Stomach smooth muscle (tissue), 2 donors: ENCODE measurements around the gene CCHCR1.
"Not testable (repeated sequence)": the region's sequence is repeated elsewhere in the genome, so short reads cannot be mapped to it uniquely, and the experiment has no call there.

ENCODE experiments used
- H3K27ac ChIP-seq: one replicate; pipeline ENCODE4 v1.7.0; 2013; ENCODE audit warnings: mild to moderate bottlenecking, low read length, inconsistent platforms
- H3K27me3 ChIP-seq, 2 donors: one replicate each; pipeline ENCODE4 v1.7.0; 2013; ENCODE audit warnings: low read length in 2 of 2; ENCODE audit not compliant: insufficient read depth in 2 of 2, control insufficient read depth in 1 of 2
- H3K36me3 ChIP-seq, 2 donors: one replicate each; pipeline ENCODE4 v1.7.0; 2013; ENCODE audit warnings: low read length in 2 of 2; ENCODE audit not compliant: control insufficient read depth in 2 of 2, insufficient read depth in 2 of 2
- H3K4me1 ChIP-seq: one replicate; pipeline ENCODE4 v1.7.0; 2013; ENCODE audit warnings: low read length; ENCODE audit not compliant: control insufficient read depth, insufficient read depth
- H3K4me3 ChIP-seq, 2 donors: one replicate each; pipeline ENCODE4 v1.7.0; 2013; ENCODE audit warnings: low read length in 2 of 2
- H3K9ac ChIP-seq, 2 donors: one replicate each; pipeline ENCODE4 v1.7.0; 2013; ENCODE audit warnings: low read length in 2 of 2, mild to moderate bottlenecking in 1 of 2
- H3K9me3 ChIP-seq, 2 donors: one replicate each; pipeline ENCODE4 v1.7.0; 2013; ENCODE audit warnings: low read length in 2 of 2; ENCODE audit not compliant: control insufficient read depth in 2 of 2
- donor health status: healthy.
- donor health status: Pancreatic carcinoma.

Gene CCHCR1

DNA sequence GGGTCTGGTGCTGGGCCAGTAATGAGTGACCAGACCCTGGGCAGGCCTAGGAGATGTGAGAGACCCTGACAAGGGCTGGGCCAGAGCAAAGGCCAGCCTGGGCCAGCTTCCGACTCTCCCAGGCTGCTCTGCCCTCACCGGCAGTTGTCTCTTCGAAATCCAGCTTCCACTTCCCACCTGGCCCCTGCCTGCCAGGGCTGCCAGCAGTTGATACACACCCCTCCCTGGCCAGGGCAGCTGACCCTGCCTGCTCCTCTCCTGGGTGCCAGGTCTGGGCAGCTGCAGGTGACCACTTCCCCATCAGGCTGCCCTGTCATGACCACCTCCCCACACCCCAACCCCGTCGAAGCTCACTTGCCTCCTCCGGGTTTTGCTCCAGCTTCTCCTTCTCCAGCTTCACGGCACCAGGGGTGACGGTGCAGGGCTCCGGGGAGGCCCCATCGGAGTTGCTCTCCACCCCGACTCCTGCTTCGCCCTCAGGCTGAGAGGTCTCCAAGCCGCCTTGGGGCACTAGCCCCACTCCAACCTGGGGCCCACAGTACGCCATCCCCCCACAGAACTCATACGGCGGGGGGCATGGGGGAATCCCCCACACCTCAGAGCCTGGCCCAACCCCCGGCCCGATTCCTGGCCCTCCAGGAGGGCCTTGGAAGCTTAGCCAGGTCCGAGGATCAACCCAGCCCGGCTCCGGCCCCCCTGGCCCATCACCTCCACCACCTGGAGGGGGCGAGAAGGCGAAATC, 12.4 kb upstream of the CCHCR1 start:
- not testable (repeated sequence) for H3K36me3 ChIP-seq, H3K27ac ChIP-seq, H3K27me3 ChIP-seq, H3K4me1 ChIP-seq, H3K9me3 ChIP-seq, H3K4me3 ChIP-seq, H3K9ac ChIP-seq

DNA sequence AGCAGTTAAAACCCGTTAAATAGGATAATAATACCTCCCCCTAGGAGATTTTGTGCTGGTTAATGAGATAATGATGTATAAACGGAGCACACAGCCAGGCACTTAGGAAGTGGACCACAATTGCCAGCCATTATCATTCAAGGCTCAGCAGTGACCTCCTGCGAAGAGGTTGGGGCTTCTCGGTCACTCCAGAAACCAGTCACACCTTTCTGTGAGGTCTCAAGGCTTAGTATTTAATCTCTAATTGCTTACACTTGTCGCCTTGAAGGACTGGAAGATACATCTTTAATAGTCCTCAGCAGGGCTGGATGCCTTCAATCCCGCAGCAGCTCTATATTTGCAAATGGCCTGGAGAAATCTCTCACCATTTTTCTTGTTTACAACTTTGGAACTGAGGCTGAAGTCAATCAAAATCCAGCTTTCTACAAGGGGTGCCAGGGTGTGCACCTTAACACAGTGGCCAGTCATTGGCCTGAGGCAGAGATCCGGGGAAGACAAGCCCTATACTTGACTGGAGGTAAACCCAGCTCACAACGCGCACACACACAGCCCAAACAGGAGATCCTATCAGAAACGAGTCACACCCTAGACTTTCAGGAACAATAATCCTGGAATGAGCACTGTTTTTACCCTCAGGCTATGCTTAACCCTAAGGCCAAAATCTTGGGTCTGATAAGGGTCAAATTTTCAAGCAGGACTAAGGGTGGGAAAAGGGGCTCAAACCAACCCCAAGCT, 11.7 kb upstream of the CCHCR1 start:
- Histone ChIP-seq H3K9ac (no peak overlapping the region), H3K36me3 (no peaks in the 10 kb centered on the region), H3K4me1 (no peaks in the 10 kb centered on the region), H3K4me3 (no peak overlapping the region), H3K27me3 (no peaks in the 10 kb centered on the region), H3K9me3 (no peaks in the 10 kb centered on the region), H3K27ac (no peak overlapping the region)

DNA sequence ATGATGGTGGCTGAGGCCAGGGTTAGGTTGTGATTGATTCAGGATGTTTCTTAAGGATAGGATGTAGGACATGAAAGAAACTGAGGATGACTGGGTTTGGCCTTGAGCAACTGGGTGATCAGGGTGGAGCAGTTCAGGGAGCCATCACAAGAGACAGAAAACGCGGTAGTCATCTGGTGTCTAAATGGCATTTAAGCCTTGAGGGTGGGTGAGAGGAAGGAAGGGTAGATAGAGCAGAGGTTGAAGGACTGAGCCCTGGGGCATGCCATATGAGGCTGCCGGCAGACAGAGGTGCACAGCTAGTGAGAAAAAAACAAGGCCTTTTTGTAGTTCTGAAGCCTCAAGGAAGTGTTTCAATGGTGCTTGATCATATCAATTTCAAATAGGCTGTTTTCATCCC, 11.0 kb upstream of the CCHCR1 start:
- no peaks in the 10 kb centered on the region for H3K9me3 ChIP-seq
- H3K36me3 ChIP-seq: no peaks in the 10 kb centered on the region
- no peak overlapping the region for H3K9ac ChIP-seq
- no peak overlapping the region for H3K4me3 ChIP-seq
- H3K4me1 ChIP-seq: no peaks in the 10 kb centered on the region
- H3K27ac ChIP-seq: no peak overlapping the region
- no peaks in the 10 kb centered on the region for H3K27me3 ChIP-seq

DNA sequence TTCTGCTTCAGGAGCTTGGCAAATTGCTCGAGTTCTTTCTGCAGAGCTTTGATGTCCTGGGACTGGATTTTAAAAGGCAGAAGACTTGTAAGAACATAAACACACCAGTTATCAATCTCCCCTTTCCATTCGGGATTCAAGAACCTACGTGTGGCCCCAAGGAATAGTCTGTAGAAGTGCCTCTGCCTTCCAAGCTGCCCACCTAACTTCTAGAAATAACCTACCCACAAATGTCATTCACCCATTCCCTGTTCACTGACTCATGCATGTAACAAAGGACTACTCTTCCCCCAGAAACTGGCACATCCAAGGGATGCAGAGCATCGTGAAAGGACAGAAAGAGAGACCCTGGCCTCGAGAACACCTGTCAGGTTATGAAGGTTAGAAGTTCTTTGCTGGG, 8.4 kb upstream of the CCHCR1 start:
- H3K27me3 ChIP-seq: no peaks in the 10 kb centered on the region
- no peaks in the 10 kb centered on the region for H3K4me1 ChIP-seq
- H3K9ac ChIP-seq: no peak overlapping the region
- H3K9me3 ChIP-seq: no peaks in the 10 kb centered on the region
- H3K27ac ChIP-seq: no peak overlapping the region
- H3K36me3 ChIP-seq: peaks cover 0 to 3% of the 10 kb centered on the region in 2 donors
- H3K4me3 ChIP-seq: no peak overlapping the region

DNA sequence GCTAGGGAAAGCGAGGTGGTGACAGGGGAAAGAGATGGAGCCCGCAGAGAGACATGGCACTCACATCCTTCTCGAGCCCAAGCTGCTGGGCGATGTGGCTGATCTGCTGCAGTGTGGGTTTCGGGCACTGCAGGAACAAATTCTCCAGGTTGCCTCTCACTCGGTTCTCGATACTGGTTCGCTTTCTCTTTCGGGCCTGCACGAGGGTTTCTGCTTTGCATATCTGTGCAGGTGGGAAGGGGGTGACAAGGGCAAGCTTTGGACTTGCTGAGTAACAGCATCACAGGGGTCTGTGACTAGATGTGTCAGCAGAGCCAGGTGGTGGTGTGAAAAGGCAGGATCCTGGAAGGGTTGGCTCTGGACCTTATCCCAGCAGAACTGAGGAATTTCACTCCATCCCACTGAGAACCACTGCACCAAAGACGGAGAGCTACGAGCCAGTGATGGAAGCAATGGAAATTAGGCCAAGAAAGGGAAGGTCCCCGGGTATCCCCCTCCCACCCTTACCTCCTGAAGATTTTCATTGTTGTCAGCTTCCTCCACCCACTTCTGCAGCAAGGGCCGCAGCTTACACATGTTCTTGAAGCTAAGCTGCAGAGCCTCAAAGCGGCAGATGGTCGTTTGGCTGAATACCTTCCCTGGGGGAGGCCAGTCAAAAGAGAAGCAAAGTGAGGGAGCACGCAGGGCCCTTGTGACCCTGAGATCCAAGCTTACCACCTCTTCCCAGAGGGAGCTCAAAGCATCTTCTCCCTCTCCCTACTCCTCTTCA, 7.6 kb upstream of the CCHCR1 start:
- H3K9ac ChIP-seq, H3K27ac ChIP-seq, H3K9me3 ChIP-seq, H3K4me1 ChIP-seq, H3K4me3 ChIP-seq, H3K27me3 ChIP-seq, H3K36me3 ChIP-seq: not testable (repeated sequence)

DNA sequence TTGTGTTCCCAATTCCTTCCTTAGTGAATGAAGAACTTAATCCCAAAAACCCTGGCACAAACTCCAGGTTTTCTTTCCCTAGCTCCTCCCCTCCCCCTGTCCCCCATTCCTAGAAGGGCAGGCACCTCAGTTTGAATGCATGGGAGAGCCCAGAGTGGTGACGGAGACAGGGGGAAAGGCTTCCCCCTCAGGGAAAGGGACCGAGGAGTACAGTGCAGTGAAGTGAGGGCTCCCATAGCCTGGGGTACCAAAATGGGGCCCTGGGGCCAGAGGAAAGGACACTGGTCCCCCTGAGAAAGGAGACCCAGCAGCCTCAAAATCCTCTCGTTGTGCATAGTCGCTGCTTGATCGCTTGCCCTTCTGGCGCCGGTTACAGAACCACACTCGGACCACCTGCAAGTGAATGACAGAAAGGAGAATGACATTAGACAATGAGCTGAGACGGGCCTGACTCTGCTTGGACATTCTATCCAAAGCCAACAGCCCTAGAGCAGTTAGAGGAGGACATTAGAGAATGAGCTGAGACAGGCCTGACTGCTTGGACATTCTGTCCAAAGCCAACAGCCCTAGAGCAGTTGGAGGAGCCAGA, 7.0 kb upstream of the CCHCR1 start:
- H3K36me3 ChIP-seq, H3K4me1 ChIP-seq, H3K9me3 ChIP-seq, H3K4me3 ChIP-seq, H3K9ac ChIP-seq, H3K27ac ChIP-seq, H3K27me3 ChIP-seq: not testable (repeated sequence)

DNA sequence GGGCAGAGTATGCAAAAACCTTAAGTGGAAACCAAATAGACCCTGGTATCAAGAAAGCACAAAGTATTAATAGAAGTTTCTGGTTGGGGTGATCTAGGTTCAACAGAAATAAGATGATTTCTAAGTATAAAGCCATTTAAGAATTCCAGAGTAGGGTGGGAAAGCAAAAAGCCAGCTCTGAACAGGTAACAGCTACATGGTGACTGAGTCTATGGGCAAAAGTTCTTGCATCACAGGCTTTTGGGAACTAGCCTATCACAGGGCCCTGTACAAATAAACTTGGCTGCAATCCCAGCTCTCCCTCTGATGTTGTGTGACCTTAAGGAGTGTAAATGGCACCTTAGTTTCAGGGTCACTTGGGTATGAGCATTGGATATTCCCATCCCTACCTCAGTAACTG, 6.3 kb upstream of the CCHCR1 start:
- peaks cover 10% of the 10 kb centered on the region for H3K4me1 ChIP-seq

DNA sequence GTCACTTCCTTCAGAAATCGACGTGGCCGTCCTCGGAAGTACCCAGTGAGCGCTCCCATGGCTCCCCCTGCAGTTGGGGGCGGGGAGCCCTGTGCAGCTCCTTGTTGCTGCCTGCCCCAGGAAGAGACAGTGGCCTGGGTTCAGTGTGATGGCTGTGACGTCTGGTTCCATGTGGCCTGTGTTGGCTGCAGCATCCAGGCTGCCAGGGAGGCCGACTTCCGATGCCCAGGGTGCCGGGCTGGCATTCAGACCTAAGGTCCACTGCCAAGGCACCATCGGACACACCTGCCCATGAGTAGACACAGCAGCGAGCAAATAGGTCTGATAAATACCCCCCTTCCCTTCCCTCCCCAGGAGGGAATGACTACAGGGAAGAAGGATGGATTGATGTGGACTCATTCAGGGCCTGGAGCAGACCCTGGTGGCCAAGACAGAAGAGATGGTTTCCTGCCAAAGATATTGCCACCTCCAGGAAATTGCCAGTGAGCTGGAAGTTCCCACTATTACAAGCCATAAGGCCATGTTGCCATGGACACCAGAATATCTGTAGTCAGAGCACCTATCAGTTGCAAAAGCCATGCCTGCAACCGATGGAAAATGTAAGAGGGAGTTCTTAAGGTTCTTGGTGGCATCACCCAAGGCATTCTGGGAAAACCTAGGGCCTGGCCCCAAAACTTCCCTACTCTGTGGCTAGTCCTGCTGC, 5.0 kb upstream of the CCHCR1 start:
- H3K27ac ChIP-seq: no peak overlapping the region
- peaks cover 16% of the 10 kb centered on the region for H3K4me1 ChIP-seq
- no peaks in the 10 kb centered on the region for H3K9me3 ChIP-seq
- H3K27me3 ChIP-seq: no peaks in the 10 kb centered on the region
- no peak overlapping the region for H3K4me3 ChIP-seq
- no peak overlapping the region for H3K9ac ChIP-seq
- peaks cover 0 to 3% of the 10 kb centered on the region in 2 donors for H3K36me3 ChIP-seq

More for the DNA sequence above, 6.3 kb upstream of the CCHCR1 start:
- Histone ChIP-seq H3K27me3 (no peaks in the 10 kb centered on the region), H3K4me3 (no peak overlapping the region), H3K36me3 (peaks cover 0 to 3% of the 10 kb centered on the region in 2 donors), H3K27ac (no peak overlapping the region), H3K9me3 (no peaks in the 10 kb centered on the region), H3K9ac (no peak overlapping the region)

DNA sequence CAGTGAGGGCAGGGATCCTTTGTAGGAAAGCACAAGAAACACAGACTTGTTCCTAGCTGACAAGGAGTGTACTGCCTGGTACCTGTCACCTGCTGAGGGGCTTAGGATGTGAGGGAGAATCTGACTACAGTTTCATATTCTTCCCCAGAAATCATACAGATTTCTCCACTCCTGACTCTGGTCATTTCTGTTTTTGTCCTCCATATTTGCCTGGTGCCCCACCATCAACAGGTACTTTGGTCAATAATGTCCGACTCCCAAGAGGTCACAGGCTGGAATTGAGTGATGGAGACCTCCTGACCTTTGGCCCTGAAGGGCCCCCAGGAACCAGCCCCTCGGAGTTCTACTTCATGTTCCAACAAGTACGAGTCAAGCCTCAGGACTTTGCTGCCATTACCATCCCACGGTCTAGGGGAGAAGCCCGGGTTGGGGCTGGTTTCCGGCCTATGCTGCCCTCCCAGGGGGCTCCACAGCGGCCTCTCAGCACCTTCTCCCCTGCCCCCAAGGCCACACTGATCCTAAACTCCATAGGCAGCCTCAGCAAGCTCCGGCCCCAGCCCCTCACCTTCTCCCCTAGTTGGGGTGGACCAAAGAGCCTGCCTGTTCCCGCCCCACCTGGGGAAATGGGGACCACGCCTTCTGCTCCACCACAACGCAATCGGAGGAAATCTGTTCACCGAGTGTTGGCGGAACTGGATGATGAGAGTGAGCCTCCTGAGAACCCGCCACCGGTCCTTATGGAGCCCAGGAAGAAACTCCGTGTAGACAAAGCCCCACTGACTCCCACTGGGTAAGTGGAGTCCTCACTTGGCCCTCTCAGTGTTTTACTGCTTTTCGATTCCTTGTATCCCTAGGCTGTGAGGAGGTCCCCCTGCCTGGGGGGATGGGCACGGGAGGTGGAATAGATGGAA, 3.9 kb upstream of the CCHCR1 start:
- Histone ChIP-seq H3K36me3 (peaks cover 0 to 3% of the 10 kb centered on the region in 2 donors), H3K27me3 (no peaks in the 10 kb centered on the region), H3K27ac (no peak overlapping the region), H3K9me3 (no peaks in the 10 kb centered on the region), H3K9ac (no peak overlapping the region), H3K4me3 (no peak overlapping the region), H3K4me1 (peaks cover 22% of the 10 kb centered on the region)
